ENCODE measurements around the gene MAML3. TPM values are rescaled to one million over a fixed set of nuclear protein-coding genes. Genes with fewer than 3 reads are reported as not detected.
A peak's percentile ranks its signal among the peaks of the same experiment; 100 is the strongest.

The MAML3 gene
- total RNA-seq, 4 donors from 2014 or later: 16.1 to 40.0 (median 18.1) TPM

DNA sequence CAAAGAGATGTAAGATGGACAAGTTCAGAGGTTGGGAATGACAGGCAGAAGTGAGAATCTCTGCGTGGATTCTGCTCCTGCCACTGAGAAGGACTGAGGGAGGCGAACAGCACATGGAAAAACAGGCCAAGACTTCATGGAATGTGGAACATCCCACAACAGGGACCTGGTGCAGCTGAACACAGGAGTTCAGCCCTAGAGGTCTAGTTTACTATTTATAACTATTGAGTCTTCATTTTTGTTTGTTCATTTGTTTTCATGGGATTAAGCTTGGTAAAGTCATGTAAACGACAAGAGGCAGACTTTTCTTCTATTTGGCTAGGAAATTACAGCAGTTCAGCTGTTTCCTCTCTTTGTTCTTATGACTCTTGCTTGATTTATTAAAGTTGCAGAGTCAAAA lies 234.5 kb downstream of the MAML3 start:
- in situ Hi-C loops (cut with MboI; ENCODE audit: low pct_ligation_motif_present in 1 of 4, low pct_unique_long_range_greater_than_20kb in 1 of 4, low sequenced_read_pairs in 3 of 4): no loop called here
- WGBS, 2 donors (ENCODE audit: low coverage in 1 of 2): 42 to 61% methylated on average over 3 of the region's 3 CpGs
- no peak for TF ChIP-seq POLR2AphosphoS5 (IDR thresholded peaks at IDR 0.05)
- TF ChIP-seq POLR2A (IDR thresholded peaks at IDR 0.05): no peak
- no peak for TF ChIP-seq EP300 (IDR thresholded peaks at IDR 0.05; ENCODE audit: low read depth)
- TF ChIP-seq CTCF (IDR thresholded peaks at IDR 0.05): no peak
- no peaks in the 10 kb centered on the region for H3K27me3 ChIP-seq
- no peaks in the 10 kb centered on the region for H3K36me3 ChIP-seq
- no peak overlapping the region for H3K4me3 ChIP-seq
- no peaks in the 10 kb centered on the region for H3K9me3 ChIP-seq
- peak overlapping the region; percentile 43 to 79 (median 76) for H3K27ac ChIP-seq
- H3K4me1 ChIP-seq: peaks cover 14 to 55% (median 45%) of the 10 kb centered on the region in 4 donors
- intact Hi-C loops (cut with DNase I; ENCODE audit: low total_unique reads): loop anchor here (10.0 kb wide), 1 partner anchor 235 kb away; the partner anchor contains the start of gene MAML3
- no peak for DNase-seq

DNA sequence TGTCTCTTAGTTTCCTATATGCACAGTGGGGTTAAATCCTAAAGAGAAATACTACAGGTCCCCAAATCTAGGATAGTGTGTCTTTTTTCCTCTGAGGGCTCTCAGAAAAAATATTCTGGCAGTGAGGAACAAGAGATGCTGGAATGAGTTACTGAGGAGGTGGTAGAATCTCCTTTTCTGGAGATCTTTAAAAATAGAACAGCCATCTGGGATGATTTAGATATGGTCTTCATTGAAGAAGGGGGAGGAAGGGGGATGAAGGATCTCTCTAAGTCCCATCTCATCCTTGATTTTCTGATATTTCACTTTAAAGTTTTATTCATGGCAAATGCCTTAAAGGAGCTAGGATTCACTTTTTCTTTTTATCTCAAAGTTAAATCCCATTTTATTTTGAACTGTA lies 235.0 kb downstream of the MAML3 start:
- Histone ChIP-seq H3K36me3 (no peaks in the 10 kb centered on the region), H3K9me3 (no peaks in the 10 kb centered on the region), H3K4me3 (no peak overlapping the region), H3K27me3 (no peaks in the 10 kb centered on the region), H3K27ac (peak overlapping the region; percentile 50 to 79 (median 76)), H3K4me1 (peaks cover 14 to 60% (median 50%) of the 10 kb centered on the region in 4 donors)
- DNase-seq: no peak
- intact Hi-C loops (cut with DNase I; ENCODE audit: low total_unique reads) (loop anchor here (10.0 kb wide), 1 partner anchor 236 kb away; the partner anchor contains the start of gene MAML3), in situ Hi-C loops (cut with MboI; ENCODE audit: low pct_ligation_motif_present in 1 of 4, low pct_unique_long_range_greater_than_20kb in 1 of 4, low sequenced_read_pairs in 3 of 4) (no loop called here)
- no peak for TF ChIP-seq CTCF (IDR thresholded peaks at IDR 0.05)
- no peak for TF ChIP-seq POLR2AphosphoS5 (IDR thresholded peaks at IDR 0.05)
- TF ChIP-seq EP300 (IDR thresholded peaks at IDR 0.05; ENCODE audit: low read depth): no peak
- no peak for TF ChIP-seq POLR2A (IDR thresholded peaks at IDR 0.05)

DNA sequence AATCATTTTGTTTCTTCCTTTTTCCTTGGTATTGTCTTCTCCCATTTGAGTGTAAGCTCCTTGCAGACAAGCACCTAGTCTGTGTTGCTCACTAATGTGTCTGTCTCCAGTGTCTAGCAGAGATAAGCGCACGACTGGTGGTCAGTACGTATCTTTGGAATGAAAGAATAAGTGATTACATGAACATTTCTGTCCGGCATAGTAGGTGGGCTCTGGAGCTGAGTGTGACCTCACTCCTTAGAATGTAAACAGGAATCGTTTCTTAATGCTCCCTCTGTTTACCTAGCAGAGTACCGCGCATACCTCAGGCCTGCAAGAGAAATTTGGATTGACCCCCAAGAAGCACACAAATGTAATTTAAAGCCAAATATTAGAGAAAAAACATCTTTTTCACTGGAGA lies 235.4 kb downstream of the MAML3 start:
- DNase-seq: no peak
- in situ Hi-C loops (cut with MboI; ENCODE audit: low pct_ligation_motif_present in 1 of 4, low pct_unique_long_range_greater_than_20kb in 1 of 4, low sequenced_read_pairs in 3 of 4): no loop called here
- no peaks in the 10 kb centered on the region for H3K36me3 ChIP-seq
- peak overlapping the region; percentile 50 to 79 (median 76) for H3K27ac ChIP-seq
- H3K4me3 ChIP-seq: no peak overlapping the region
- no peak for TF ChIP-seq EP300 (IDR thresholded peaks at IDR 0.05; ENCODE audit: low read depth)
- TF ChIP-seq CTCF (IDR thresholded peaks at IDR 0.05): no peak
- TF ChIP-seq POLR2AphosphoS5 (IDR thresholded peaks at IDR 0.05): no peak
- no peak for TF ChIP-seq POLR2A (IDR thresholded peaks at IDR 0.05)
- WGBS, 2 donors (ENCODE audit: low coverage in 1 of 2): 74 to 77% methylated on average over 5 to 7 of the region's 7 CpGs
- peaks cover 14 to 64% (median 54%) of the 10 kb centered on the region in 4 donors for H3K4me1 ChIP-seq
- intact Hi-C loops (cut with DNase I; ENCODE audit: low total_unique reads): loop anchor here (10.0 kb wide), 1 partner anchor 236 kb away; the partner anchor contains the start of gene MAML3
- H3K27me3 ChIP-seq: no peaks in the 10 kb centered on the region
- H3K9me3 ChIP-seq: no peaks in the 10 kb centered on the region

- peak overlapping the region; percentile 50 to 79 (median 76) for H3K27ac ChIP-seq
- in situ Hi-C loops (cut with MboI; ENCODE audit: low pct_ligation_motif_present in 1 of 4, low pct_unique_long_range_greater_than_20kb in 1 of 4, low sequenced_read_pairs in 3 of 4): no loop called here
- no peak for DNase-seq
- H3K4me3 ChIP-seq: no peak overlapping the region
- no peaks in the 10 kb centered on the region for H3K27me3 ChIP-seq
- TF ChIP-seq CTCF (IDR thresholded peaks at IDR 0.05) (no peak), POLR2AphosphoS5 (IDR thresholded peaks at IDR 0.05) (no peak), POLR2A (IDR thresholded peaks at IDR 0.05) (no peak), EP300 (IDR thresholded peaks at IDR 0.05; ENCODE audit: low read depth) (no peak)
- H3K4me1 ChIP-seq: peaks cover 14 to 70% (median 61%) of the 10 kb centered on the region in 4 donors
- no peaks in the 10 kb centered on the region for H3K36me3 ChIP-seq
- H3K9me3 ChIP-seq: no peaks in the 10 kb centered on the region
- WGBS, 2 donors (ENCODE audit: low coverage in 1 of 2): 96% methylated on average over 6 of the region's 6 CpGs
- intact Hi-C loops (cut with DNase I; ENCODE audit: low total_unique reads): loop anchor here (10.0 kb wide), 1 partner anchor 237 kb away; the partner anchor contains the start of gene MAML3
Measured at GRCh38 chr4:139917896-139918295, 236.1 kb downstream of the MAML3 start.

All from transverse colon (tissue), 4 donors.